CD14-positive monocyte (primary cell): ENCODE data around the gene MLIP. TPM values are rescaled to one million over a fixed set of nuclear protein-coding genes. Genes with fewer than 3 reads are reported as not detected.

Experiments used
- DNase-seq, 3 donors: peaks; one replicate each; pipeline ENCODE4 v3.0.0-alpha.2; 2011 to 2022
- H2AFZ ChIP-seq: 2 replicates; pipeline ENCODE4 v1.6.0; 2012; ENCODE audit warnings: mild to moderate bottlenecking, low read depth, low read length, inconsistent platforms; ENCODE audit not compliant: insufficient read depth, poor library complexity, severe bottlenecking
- H3K27ac ChIP-seq, 2 donors: 1 replicate in 1 of 2; 2 replicates in 1 of 2; pipeline ENCODE4 v1.5.1; 2012 to 2013; ENCODE audit warnings: low read length in 2 of 2, control low read depth in 1 of 2, inconsistent platforms in 1 of 2, low read depth in 1 of 2, mild to moderate bottlenecking in 1 of 2
- H3K27me3 ChIP-seq, 2 donors: one replicate each; pipeline versions ENCODE4 v1.6.0 to v1.6.1; 2011 to 2013; ENCODE audit warnings: low read length in 2 of 2; ENCODE audit not compliant: control insufficient read depth in 2 of 2, insufficient read depth in 2 of 2
- H3K36me3 ChIP-seq, 2 donors: replicated peaks in 1 of 2; 1 replicate in 1 of 2; 2 replicates in 1 of 2; pipeline versions ENCODE4 v1.5.1 to v1.6.1; 2012 to 2013; ENCODE audit warnings: low read length in 2 of 2, control low read depth in 1 of 2, inconsistent platforms in 1 of 2, mild to moderate bottlenecking in 1 of 2; ENCODE audit not compliant: insufficient read depth in 2 of 2, control insufficient read depth in 1 of 2
- H3K4me1 ChIP-seq, 2 donors: 1 replicate in 1 of 2; 2 replicates in 1 of 2; pipeline versions ENCODE4 v1.5.1 to v1.6.1; 2012 to 2013; ENCODE audit warnings: low read length in 2 of 2, control low read depth in 1 of 2, inconsistent platforms in 1 of 2, mild to moderate bottlenecking in 1 of 2, moderate library complexity in 1 of 2; ENCODE audit not compliant: insufficient read depth in 2 of 2, control insufficient read depth in 1 of 2
- H3K4me2 ChIP-seq: replicated peaks from 2 replicates; pipeline ENCODE3; 2012; ENCODE audit warnings: low read length, moderate library complexity, mild to moderate bottlenecking; ENCODE audit not compliant: poor library complexity, severe bottlenecking; ENCODE audit errors: extremely low read depth
- H3K4me3 ChIP-seq, 3 experiments: fragments of 200-600 bp in 1 of 3; sonication (generic) in 1 of 3; replicated peaks in 1 of 3; 1 replicate in 2 of 3; 2 replicates in 1 of 3; pipeline ENCODE4 v1.5.1; 2011 to 2013; ENCODE audit warnings: low read length in 3 of 3, mild to moderate bottlenecking in 3 of 3, control low read depth in 2 of 3, low read depth in 2 of 3, inconsistent platforms in 1 of 3, moderate library complexity in 1 of 3
- H3K79me2 ChIP-seq: 2 replicates; pipeline ENCODE4 v1.6.0; 2012; ENCODE audit warnings: mild to moderate bottlenecking, control low read depth, inconsistent platforms, low read length, moderate library complexity; ENCODE audit not compliant: insufficient read depth
- H3K9ac ChIP-seq: 2 replicates; pipeline ENCODE4 v1.6.0; 2017; ENCODE audit warnings: low read length, mild to moderate bottlenecking; ENCODE audit not compliant: insufficient read depth, poor library complexity, severe bottlenecking
- H3K9me3 ChIP-seq, 2 donors: replicated peaks in 1 of 2; 1 replicate in 1 of 2; 2 replicates in 1 of 2; pipeline versions ENCODE4 v1.5.1 to v1.6.1; 2012 to 2013; ENCODE audit warnings: low read length in 2 of 2, control low read depth in 1 of 2; ENCODE audit not compliant: control insufficient read depth in 1 of 2, insufficient read depth in 1 of 2
- H4K20me1 ChIP-seq: 2 replicates; pipeline ENCODE4 v1.6.0; 2012; ENCODE audit warnings: mild to moderate bottlenecking, low read length, control low read depth, moderate library complexity; ENCODE audit not compliant: insufficient read depth
- H3K27ac Mint-ChIP-seq, 7 donors: one replicate each; pipeline ENCODE4 v1.8.0; 2020; ENCODE audit warnings: mild to moderate bottlenecking in 7 of 7, mixed read lengths in 7 of 7, moderate library complexity in 6 of 7, inconsistent platforms in 2 of 7
- H3K27me3 Mint-ChIP-seq, 3 donors: one replicate each; pipeline ENCODE4 v1.8.0; 2021 to 2022; ENCODE audit warnings: low read depth in 3 of 3, mild to moderate bottlenecking in 3 of 3, mixed read lengths in 3 of 3, moderate library complexity in 3 of 3, inconsistent platforms in 1 of 3
- H3K36me3 Mint-ChIP-seq, 2 donors: one replicate each; pipeline ENCODE4 v1.8.0; 2020; ENCODE audit warnings: mixed read lengths in 2 of 2, inconsistent platforms in 1 of 2, mild to moderate bottlenecking in 1 of 2
- H3K4me1 Mint-ChIP-seq: one replicate; pipeline ENCODE4 v1.8.0; 2020; ENCODE audit warnings: mild to moderate bottlenecking, mixed read lengths
- H3K4me3 Mint-ChIP-seq, 2 donors: one replicate each; pipeline ENCODE4 v1.8.0; 2020; ENCODE audit warnings: mild to moderate bottlenecking in 2 of 2, mixed read lengths in 2 of 2, moderate library complexity in 1 of 2
- H3K9me3 Mint-ChIP-seq, 7 donors: one replicate each; pipeline ENCODE4 v1.8.0; 2020 to 2022; ENCODE audit warnings: mixed read lengths in 7 of 7, mild to moderate bottlenecking in 6 of 7, moderate library complexity in 6 of 7, inconsistent platforms in 2 of 7
- WGBS: methylation state at CpG from one replicate; pipeline ENCODE4 v1.1.5; 2013; ENCODE audit warnings: missing lambda C conversion rate; ENCODE audit not compliant: insufficient coverage; 5-methylcytosine and 5-hydroxymethylcytosine counted together
- intact Hi-C, 2 donors: fragments of 100-400 bp; cut with micrococcal nuclease; formaldehyde crosslinking; loops; one replicate each; pipeline versions ENCODE4 v1.15.0 to v1.15.1; 2023
- polyA plus RNA-seq, 3 donors: library from polyadenylated mRNA; depleted of rRNA in 1 of 3; unstranded in 2 of 3; stranded (reverse) in 1 of 3; fragments of 300-500 nt in 2 of 3; fragments of >200 nt in 1 of 3; fragmentation: Illumina TruSeq in 2 of 3; gene quantifications; 1 replicate in 2 of 3; 2 replicates in 1 of 3; pipeline ENCODE4 v1.2.3, GENCODE V29; 2012 to 2021
- TF ChIP-seq, protein P1 (sequence below): fragments of 200-600 bp; IDR thresholded peaks from one replicate; pipeline ENCODE4 v1.8.0; 2022; ENCODE audit warnings: antibody characterized with exemption, mild to moderate bottlenecking

MLIP gene
- polyA plus RNA-seq, 3 donors, result not detected

DNA sequence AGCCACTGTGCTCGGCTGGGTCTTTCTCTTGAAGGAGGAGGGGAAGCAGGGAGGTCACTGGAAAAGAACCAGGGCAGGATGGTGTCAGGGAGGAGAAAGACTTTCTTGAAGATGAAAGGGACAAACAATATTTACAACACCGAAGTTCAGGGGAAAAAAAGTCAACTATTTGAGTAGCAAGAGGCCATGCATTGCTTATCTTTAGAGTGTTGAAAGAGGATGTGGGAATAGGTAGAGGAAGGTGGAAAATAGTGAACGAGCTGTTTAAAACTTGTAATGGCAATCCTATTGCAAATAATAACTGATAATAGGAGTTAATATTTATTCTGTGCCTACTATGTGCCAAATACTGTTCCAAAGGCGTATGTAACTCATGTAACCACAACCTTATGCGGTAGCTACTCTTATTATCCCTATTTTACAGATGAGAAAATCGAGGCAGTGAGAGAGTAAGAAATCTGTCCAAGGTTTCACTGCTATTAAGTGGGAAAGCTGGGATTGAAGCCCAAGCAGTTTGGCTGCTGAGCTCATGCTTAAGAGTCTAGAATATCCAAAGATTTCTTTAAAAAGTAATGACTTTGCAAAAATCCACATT is 12.7 kb upstream of the MLIP start:
- no peak overlapping the region for H3K27ac Mint-ChIP-seq
- intact Hi-C loops, result no loop called here

DNA sequence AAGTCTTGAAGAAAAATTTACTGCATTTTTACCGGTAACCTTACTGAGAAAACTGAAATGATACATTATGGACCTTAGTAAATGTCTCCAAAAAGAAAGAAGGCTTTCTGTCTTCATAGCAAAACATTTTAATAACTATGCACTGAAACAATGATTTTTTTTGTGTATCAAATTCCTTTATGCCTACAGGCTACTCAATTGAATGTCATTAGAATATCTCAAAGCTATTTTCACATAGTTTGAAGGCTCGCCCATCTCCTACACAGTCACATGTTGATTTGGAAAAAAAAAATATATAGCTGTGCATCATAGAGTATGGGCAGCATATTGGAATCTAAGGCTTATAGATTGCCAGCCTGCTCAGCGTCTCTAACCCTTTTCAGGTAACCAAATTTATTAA is 12.0 kb upstream of the MLIP start:
- H2AFZ ChIP-seq, result no peak overlapping the region

More for the DNA sequence above, 12.7 kb upstream of the MLIP start:
- no peak for DNase-seq
- no peak overlapping the region for H3K4me2 ChIP-seq
- H3K36me3 ChIP-seq, result no peaks in the 10 kb centered on the region
- H3K4me1 ChIP-seq, result no peaks in the 10 kb centered on the region
- TF ChIP-seq, protein P1, sequence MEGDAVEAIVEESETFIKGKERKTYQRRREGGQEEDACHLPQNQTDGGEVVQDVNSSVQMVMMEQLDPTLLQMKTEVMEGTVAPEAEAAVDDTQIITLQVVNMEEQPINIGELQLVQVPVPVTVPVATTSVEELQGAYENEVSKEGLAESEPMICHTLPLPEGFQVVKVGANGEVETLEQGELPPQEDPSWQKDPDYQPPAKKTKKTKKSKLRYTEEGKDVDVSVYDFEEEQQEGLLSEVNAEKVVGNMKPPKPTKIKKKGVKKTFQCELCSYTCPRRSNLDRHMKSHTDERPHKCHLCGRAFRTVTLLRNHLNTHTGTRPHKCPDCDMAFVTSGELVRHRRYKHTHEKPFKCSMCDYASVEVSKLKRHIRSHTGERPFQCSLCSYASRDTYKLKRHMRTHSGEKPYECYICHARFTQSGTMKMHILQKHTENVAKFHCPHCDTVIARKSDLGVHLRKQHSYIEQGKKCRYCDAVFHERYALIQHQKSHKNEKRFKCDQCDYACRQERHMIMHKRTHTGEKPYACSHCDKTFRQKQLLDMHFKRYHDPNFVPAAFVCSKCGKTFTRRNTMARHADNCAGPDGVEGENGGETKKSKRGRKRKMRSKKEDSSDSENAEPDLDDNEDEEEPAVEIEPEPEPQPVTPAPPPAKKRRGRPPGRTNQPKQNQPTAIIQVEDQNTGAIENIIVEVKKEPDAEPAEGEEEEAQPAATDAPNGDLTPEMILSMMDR, result no peak
- H3K27me3 ChIP-seq, result no peaks in the 10 kb centered on the region
- no peaks in the 10 kb centered on the region for H3K27me3 Mint-ChIP-seq
- H2AFZ ChIP-seq, result no peak overlapping the region
- no peaks in the 10 kb centered on the region for H3K36me3 Mint-ChIP-seq
- no peak overlapping the region for H3K4me3 Mint-ChIP-seq
- WGBS, result 100% methylated on average over 1 of the region's 6 CpGs
- no peaks in the 10 kb centered on the region for H3K9me3 ChIP-seq
- no peak overlapping the region for H3K9ac ChIP-seq
- H3K4me1 Mint-ChIP-seq, result no peaks in the 10 kb centered on the region
- H3K27ac ChIP-seq, result no peak overlapping the region
- H3K4me3 ChIP-seq, result no peak overlapping the region
- H3K9me3 Mint-ChIP-seq, result peaks cover 0 to 11% (median 3%) of the 10 kb centered on the region in 7 donors
- no peaks in the 10 kb centered on the region for H4K20me1 ChIP-seq
- no peaks in the 10 kb centered on the region for H3K79me2 ChIP-seq

More for the DNA sequence above, 12.0 kb upstream of the MLIP start:
- H4K20me1 ChIP-seq, result no peaks in the 10 kb centered on the region
- H3K27me3 ChIP-seq, result no peaks in the 10 kb centered on the region
- Mint-ChIP-seq H3K4me1 (no peaks in the 10 kb centered on the region), H3K27ac (no peak overlapping the region), H3K36me3 (no peaks in the 10 kb centered on the region), H3K27me3 (no peaks in the 10 kb centered on the region), H3K4me3 (no peak overlapping the region), H3K9me3 (peaks cover 0 to 11% (median 3%) of the 10 kb centered on the region in 7 donors)
- H3K4me1 ChIP-seq, result no peaks in the 10 kb centered on the region
- no peaks in the 10 kb centered on the region for H3K79me2 ChIP-seq
- no peak overlapping the region for H3K4me3 ChIP-seq
- no peak overlapping the region for H3K4me2 ChIP-seq
- DNase-seq, result no peak
- H3K27ac ChIP-seq, result no peak overlapping the region
- no CpG with 5 or more reads among the region's 3 CpGs for WGBS
- H3K9ac ChIP-seq, result no peak overlapping the region
- TF ChIP-seq, protein P1, result no peak
- no peaks in the 10 kb centered on the region for H3K36me3 ChIP-seq
- intact Hi-C loops, result no loop called here
- no peaks in the 10 kb centered on the region for H3K9me3 ChIP-seq
